MCF 10A (cell line): Measurements from ENCODE around the gene TNNI2. TPM values are rescaled to one million over a fixed set of nuclear protein-coding genes. Genes with fewer than 3 reads are reported as not detected.

Experiments
- BruUV-seq: library from RNA; stranded (reverse); fragments of 400-500 nt; replicated peaks from 2 replicates; lab custom pipeline; 2021; lab: Mats Ljungman, UMichigan
- CTCF ChIA-PET: fragments of 300-600 bp; sonication (Branson Sonifier 250); formaldehyde crosslinking; extraction: SDS; loops from one replicate; lab custom pipeline; 2021; ENCODE audit warnings: antibody characterized with exemption, inconsistent platforms; lab: Yijun Ruan, JAX
- POLR2A ChIA-PET: fragments of 300-600, 350-650 bp; sonication (Branson Sonifier 250); formaldehyde crosslinking; extraction: SDS; loops from one replicate; lab custom pipeline; 2020; ENCODE audit warnings: antibody characterized with exemption, inconsistent platforms; lab: Yijun Ruan, JAX
- DNase-seq: peaks from one replicate; pipeline ENCODE4 v3.0.0-alpha.2; 2018; ENCODE audit not compliant: unreplicated experiment
- H3K27ac Mint-ChIP-seq: one replicate; pipeline ENCODE4 v1.8.0; 2022; ENCODE audit warnings: mild to moderate bottlenecking, low read depth, mixed read lengths; ENCODE audit not compliant: unreplicated experiment
- H3K27me3 Mint-ChIP-seq: one replicate; pipeline ENCODE4 v1.8.0; 2022; ENCODE audit warnings: mixed read lengths; ENCODE audit not compliant: insufficient read depth, unreplicated experiment
- H3K36me3 Mint-ChIP-seq: one replicate; pipeline ENCODE4 v1.8.0; 2022; ENCODE audit warnings: mild to moderate bottlenecking, moderate library complexity, mixed read lengths; ENCODE audit not compliant: insufficient read depth, unreplicated experiment
- H3K4me1 Mint-ChIP-seq: one replicate; pipeline ENCODE4 v1.8.0; 2022; ENCODE audit warnings: mixed read lengths; ENCODE audit not compliant: insufficient read depth, unreplicated experiment
- H3K4me3 Mint-ChIP-seq: one replicate; pipeline ENCODE4 v1.8.0; 2022; ENCODE audit warnings: mild to moderate bottlenecking, moderate library complexity, mixed read lengths; ENCODE audit not compliant: unreplicated experiment
- H3K9me3 Mint-ChIP-seq: one replicate; pipeline ENCODE4 v1.8.0; 2022; ENCODE audit warnings: mixed read lengths; ENCODE audit not compliant: unreplicated experiment
- CTCF ChIP-seq: fragments of 200-600 bp; IDR thresholded peaks from one replicate; pipeline ENCODE4 v1.8.0; 2022; ENCODE audit warnings: antibody characterized with exemption, mild to moderate bottlenecking; ENCODE audit not compliant: unreplicated experiment
- intact Hi-C: fragments of 100-400 bp; cut with micrococcal nuclease; formaldehyde crosslinking; loops from 2 replicates; pipeline ENCODE4 v1.14.1; 2022
- total RNA-seq: library from RNA; stranded (reverse); gene quantifications from 2 replicates; pipeline ENCODE4 v1.2.3, GENCODE V29; 2022

Gene TNNI2
- total RNA-seq, 1 experiment from 2014 or later = 77.7 TPM

- H3K27ac Mint-ChIP-seq = no peak overlapping the region
- no peak for TF ChIP-seq CTCF
- H3K36me3 Mint-ChIP-seq = no peaks in the 10 kb centered on the region
- no TSS peak for BruUV-seq
- peaks cover 5% of the 10 kb centered on the region for H3K27me3 Mint-ChIP-seq
- H3K9me3 Mint-ChIP-seq = peaks cover 4% of the 10 kb centered on the region
- ChIA-PET CTCF (interaction anchor here (0.6 kb wide), 1 partner anchor 11 kb away, joined by 5 read pairs; no protein-coding TSS in a partner anchor), POLR2A (no interaction called here)
- H3K4me3 Mint-ChIP-seq = no peak overlapping the region
- no peaks in the 10 kb centered on the region for H3K4me1 Mint-ChIP-seq
- intact Hi-C loops = no loop called here
- DNase-seq = no peak
Observed at GRCh38 chr11:1887451-1888346, 48.9 kb downstream of the TNNI2 start.

- intact Hi-C loops = no loop called here
- CTCF ChIA-PET = interaction anchor here (0.6 kb wide), 1 partner anchor 12 kb away, joined by 5 read pairs; no protein-coding TSS in a partner anchor
- TF ChIP-seq CTCF = no peak
- no peak overlapping the region for H3K4me3 Mint-ChIP-seq
- H3K9me3 Mint-ChIP-seq = peaks cover 10% of the 10 kb centered on the region
- BruUV-seq = no TSS peak
- peaks cover 12% of the 10 kb centered on the region for H3K27me3 Mint-ChIP-seq
- no peak for DNase-seq
- no peak overlapping the region for H3K27ac Mint-ChIP-seq
- H3K4me1 Mint-ChIP-seq = no peaks in the 10 kb centered on the region
- no peaks in the 10 kb centered on the region for H3K36me3 Mint-ChIP-seq
- POLR2A ChIA-PET = no interaction called here
Observed at GRCh38 chr11:1888347-1888753, 49.6 kb downstream of the TNNI2 start.

- Mint-ChIP-seq H3K27ac (no peak overlapping the region), H3K27me3 (peaks cover 16% of the 10 kb centered on the region), H3K4me1 (no peaks in the 10 kb centered on the region), H3K4me3 (no peak overlapping the region), H3K36me3 (no peaks in the 10 kb centered on the region), H3K9me3 (peaks cover 15% of the 10 kb centered on the region)
- intact Hi-C loops = no loop called here
- ChIA-PET CTCF (interaction anchor here (0.6 to 0.7 kb wide), 4 partner anchors 63 to 263 kb away, joined by 3 to 5 read pairs (median 3); no protein-coding TSS in a partner anchor), POLR2A (interaction anchor here (0.7 kb wide), 1 partner anchor 114 kb away, joined by 3 read pairs; no protein-coding TSS in a partner anchor)
- DNase-seq = no peak
- BruUV-seq = no TSS peak
- TF ChIP-seq CTCF = no peak
Observed at GRCh38 chr11:1888811-1889210, 50.0 kb downstream of the TNNI2 start.

- Mint-ChIP-seq H3K27ac (no peak overlapping the region), H3K9me3 (peaks cover 17% of the 10 kb centered on the region), H3K4me1 (no peaks in the 10 kb centered on the region), H3K4me3 (no peak overlapping the region), H3K27me3 (peaks cover 20% of the 10 kb centered on the region), H3K36me3 (no peaks in the 10 kb centered on the region)
- BruUV-seq = no TSS peak
- CTCF ChIA-PET = interaction anchor here (0.6 to 0.7 kb wide), 5 partner anchors 16 to 263 kb away, joined by 3 to 5 read pairs (median 3); no protein-coding TSS in a partner anchor
- no peak for TF ChIP-seq CTCF
- no peak for DNase-seq
- intact Hi-C loops = no loop called here
- POLR2A ChIA-PET = interaction anchor here (0.7 kb wide), 1 partner anchor 113 kb away, joined by 3 read pairs; no protein-coding TSS in a partner anchor
Observed at GRCh38 chr11:1889224-1889930, 50.6 kb downstream of the TNNI2 start.
